Erythroblast (primary cell): ENCODE measurements around the gene NDOR1.

Experiments
- GATA1 ChIP-seq: IDR thresholded peaks from 2 replicates; pipeline ENCODE4 v1.6.1; 2011; ENCODE audit warnings: low read depth, mild to moderate bottlenecking, control low read depth, low read length, moderate library complexity
- POLR2A ChIP-seq: IDR thresholded peaks from 2 replicates; pipeline ENCODE4 v1.6.1; 2011; ENCODE audit warnings: mild to moderate bottlenecking, low read length

- TF ChIP-seq POLR2A (no peak), GATA1 (no peak)
These were observed 50.1 kb downstream of the NDOR1 start for GRCh38 chr9:137255448-137256114.
